ENCODE results near the gene GPR173.

Gene GPR173, protein sequence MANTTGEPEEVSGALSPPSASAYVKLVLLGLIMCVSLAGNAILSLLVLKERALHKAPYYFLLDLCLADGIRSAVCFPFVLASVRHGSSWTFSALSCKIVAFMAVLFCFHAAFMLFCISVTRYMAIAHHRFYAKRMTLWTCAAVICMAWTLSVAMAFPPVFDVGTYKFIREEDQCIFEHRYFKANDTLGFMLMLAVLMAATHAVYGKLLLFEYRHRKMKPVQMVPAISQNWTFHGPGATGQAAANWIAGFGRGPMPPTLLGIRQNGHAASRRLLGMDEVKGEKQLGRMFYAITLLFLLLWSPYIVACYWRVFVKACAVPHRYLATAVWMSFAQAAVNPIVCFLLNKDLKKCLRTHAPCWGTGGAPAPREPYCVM

DNA sequence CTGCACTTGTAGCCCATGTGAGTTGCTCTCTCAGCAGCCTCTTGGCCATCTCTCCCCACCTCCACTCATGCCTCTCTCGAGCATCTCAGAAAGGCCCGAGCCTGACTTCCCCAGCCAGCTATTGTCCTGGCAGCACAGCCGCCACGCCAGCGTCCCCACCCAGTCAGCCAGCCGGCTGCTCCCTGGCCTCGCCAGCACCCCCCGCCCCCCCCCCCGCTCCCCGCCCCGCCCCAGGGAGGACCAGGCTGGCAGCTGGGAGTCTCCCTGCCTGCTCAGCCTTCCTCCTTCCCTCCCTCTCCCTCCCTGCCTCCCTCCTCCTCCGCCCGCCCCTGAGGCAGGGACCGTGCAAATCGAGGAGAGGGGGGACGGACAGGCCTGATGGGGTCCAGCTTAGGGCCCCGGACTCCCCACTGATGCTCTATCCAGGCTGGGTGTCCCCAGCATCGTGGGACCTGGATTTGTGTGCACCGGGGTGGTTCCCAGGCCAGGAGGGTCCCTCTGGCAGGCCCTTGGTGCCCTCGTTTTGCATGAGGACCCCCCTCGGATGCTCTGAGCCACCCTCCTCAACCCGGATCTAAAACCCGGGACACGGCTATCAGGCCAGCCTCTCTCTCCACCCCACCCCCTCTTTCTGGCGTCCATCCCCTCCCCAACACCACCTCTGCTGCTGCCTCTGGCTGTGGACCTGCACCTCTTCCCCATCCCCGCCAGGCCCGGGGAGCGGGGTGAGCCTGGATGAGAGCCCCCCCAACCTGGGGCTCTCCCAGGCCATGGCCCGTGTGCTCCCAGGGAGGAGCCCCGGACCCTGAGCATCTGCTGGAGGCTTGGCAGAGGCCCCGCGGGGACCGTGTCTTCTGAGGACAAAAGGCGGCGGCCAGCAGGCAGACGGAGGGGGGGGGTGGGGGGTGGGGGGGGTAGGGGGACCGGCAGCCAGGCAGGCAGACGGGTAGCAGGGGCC, at the start of gene GPR173:
Gene GPR173, plus strand, starts transcription at position 621 of the 958 bp plus-strand sequence. CDS start 27,833 bp downstream, outside the sequence.
- no peak for DNase-seq (ENCODE audit: low read depth)

DNA sequence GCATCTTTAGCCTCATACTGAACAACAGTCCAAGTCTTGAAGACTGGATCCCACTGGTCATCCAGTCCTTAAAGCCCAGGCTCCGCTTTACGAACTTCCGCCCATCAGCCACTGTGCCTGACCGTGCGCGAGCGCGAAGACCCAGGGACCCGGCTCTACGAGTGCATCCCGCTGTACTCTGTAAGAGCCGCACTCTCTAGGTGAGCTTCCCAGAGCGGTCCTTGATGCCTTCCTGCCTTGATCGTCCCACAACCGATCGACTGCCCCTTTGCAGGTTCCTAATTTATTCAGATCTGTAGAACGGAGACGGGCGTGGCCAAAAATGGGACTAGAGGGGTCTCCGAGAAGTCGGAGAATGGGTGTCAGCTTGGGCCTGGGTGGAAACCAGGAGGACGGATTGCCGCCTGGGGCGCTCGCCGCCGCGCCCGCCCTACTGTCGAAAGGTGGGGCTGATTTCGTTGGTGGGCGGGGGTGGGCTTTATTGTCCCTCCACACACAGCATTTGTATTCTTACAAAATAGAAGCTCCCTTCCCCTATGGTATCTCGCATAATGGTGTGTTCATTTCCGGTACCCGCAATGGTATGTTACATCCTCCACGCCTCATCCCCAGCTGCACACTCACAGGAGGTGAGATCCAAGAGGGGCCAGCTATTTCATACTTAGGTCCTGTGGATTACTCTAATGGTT, 48.0 kb upstream of the GPR173 start:
- DNase-seq (ENCODE audit: low read depth): no peak

DNA sequence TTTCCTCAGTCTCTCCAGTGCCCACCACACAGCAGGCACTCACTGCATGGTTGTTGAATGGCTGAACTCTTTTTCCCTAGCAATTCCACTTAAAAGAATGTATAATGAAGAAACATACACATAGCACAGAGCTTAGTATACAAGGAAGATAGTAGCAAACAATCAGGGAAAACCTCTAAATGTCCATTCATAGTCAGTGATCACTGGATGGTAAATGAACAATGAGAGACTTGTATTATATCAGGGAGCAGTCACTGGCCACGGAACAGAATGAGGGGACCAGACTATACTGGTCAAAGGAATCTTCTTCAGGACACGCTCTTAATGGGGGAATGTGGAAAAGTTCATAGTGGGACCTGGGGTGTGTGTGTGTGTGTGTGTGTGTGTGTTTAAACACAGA, 46.6 kb upstream of the GPR173 start:
- no peak for DNase-seq (ENCODE audit: low read depth)

DNA sequence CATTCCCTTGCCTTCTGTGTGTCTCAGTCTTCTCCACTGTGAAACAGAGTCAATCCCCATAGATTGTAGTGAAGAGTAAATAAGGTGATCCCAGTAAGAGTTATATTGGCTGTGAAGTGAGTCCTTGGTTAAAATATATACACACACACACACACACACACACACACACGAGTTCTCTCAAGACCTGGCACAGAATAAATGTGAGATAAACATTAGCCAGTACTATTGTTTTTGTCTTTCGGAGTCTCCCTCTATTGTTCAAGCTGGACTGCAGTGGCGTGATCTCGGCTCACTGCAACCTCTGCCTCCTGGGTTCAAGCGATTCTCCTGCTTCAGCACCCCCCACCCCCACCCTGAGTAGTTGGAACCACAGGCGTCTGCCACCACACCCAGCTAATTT, 45.5 kb upstream of the GPR173 start:
- no peak for DNase-seq (ENCODE audit: low read depth)

DNA sequence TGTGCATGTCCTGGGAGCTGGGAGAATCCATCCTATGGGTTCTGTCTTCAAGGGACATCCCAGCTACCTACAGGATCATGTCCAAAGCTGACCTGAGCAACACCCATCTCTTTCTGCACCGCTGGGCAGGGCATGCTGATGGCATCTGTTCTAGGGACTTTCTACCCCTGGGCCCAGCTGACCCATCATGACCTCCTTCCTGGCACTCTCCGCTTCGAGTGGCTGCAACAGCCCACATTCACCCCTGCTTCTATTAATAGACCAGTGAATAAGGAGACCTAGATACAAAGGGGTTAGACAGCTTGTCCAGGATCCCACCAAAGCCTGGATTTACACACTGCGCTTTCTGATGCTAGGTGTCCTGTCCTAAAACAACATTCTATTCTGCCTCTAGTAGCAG, 44.6 kb upstream of the GPR173 start:
- no peak for DNase-seq (ENCODE audit: low read depth)

DNA sequence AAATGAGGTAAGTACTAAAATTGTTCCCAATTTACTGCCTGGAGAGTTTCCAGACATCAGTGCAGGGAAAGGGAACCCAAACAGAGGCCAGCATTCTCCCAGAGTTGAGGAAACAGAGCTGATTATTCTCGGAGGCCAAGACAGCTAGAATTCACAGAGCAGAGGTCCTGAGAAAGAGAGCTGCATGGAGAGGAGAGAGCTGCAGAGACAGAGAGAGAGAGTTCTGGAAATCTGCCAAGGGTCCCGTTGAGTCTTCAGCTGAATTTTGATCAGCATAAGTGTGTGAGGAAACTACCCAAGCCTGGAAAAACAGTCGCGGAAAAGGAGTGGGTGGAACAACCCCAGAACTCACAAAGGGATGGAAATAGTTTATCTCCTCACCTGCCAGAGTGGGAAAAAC, 43.8 kb upstream of the GPR173 start:
- no peak for DNase-seq (ENCODE audit: low read depth)

DNA sequence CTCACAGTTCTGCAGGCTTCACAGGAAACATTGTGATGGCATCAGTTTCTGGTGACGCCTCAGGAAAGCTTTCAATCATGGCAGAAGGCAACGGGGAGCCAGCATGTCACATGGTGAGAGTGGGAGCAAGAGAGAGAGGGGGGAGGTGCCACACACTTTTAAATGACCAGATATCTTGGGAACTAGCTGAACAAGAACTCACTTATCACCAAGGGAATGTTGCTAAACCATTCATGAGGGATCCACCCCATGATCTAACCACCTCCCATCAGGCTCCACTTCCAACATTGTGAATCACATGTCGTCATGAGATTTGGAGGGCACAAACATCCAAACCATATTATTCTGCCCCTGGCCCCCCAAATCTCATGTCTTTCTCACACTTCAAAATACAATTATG, 43.3 kb upstream of the GPR173 start:
- DNase-seq (ENCODE audit: low read depth): no peak

DNA sequence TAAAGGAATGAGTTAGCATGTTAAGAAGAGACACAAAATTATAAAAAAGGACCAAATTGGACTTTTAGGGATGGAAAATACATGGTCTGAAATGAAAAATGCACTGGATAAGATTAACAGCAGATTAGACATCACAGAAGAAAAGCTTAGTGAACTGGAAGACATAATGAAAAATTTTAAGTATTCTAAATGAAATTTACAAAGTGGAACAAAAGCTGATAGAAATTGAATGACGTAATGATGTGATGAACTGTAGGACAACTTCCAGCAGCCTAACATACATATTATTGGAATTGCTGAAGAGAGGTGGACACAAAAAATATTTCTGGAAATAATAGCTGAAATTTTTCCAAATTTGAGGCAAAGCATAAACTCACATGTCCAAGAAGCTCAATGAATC, 39.6 kb upstream of the GPR173 start:
- DNase-seq (ENCODE audit: low read depth): no peak

DNA sequence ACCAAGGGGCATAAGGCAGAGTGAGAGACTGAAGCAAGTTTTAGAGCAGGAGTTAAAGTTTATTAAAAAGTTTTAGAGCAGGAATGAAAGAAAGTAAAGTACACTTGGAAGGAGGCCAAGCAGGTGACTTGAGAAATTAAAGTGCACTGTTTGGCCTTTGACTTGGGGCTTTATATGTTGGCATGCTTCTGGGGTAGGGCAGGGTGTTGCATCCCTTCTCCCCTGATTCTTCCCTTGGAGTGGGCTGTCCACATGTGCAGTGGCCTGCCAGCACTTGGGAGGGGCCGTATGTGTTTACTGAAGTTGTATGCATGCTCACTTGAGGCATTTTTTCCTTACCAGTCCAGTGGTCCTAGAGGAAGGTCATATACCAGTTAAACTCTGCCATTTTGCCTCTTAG, 35.3 kb upstream of the GPR173 start:
- DNase-seq (ENCODE audit: low read depth): no peak

DNA sequence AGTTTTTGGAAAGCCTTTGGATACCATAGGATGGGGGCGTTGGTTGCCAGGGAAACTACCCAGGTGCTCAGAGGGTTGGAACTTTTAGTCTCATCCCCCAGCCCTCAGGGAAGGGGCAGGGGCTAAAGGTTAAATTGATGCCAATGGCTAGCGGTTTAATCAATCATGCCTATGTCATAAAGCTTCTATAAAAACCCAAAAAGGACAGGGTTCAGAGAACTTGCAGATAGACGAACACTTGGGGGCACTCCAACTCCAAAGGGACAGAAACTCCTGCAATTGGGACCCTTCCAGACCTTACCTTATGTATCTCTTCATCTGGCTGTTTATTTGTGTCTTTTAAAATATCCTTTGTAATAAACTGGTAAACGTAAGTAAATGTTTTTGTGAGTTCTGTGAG, 30.0 kb upstream of the GPR173 start:
- DNase-seq (ENCODE audit: low read depth): no peak

DNA sequence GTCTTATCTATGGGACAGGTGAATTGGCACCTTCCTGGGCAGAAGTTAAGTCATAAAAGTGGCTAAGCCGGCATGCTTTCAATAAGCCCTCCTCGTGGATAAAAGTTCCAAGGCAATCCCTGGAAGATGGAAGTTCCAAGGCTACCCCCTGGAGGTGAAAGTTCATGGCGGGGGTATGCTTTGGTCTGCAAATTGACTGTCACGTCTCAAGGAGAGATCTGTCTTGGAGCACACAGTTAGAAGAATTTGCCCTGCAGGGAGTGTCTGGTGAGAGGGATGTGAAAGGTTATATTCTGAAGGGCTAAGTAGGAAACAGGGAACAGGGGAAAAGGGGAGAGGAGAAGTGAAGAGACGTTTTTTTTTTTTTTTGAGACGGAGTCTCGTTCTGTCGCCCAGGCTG, 26.2 kb upstream of the GPR173 start:
- no peak for DNase-seq (ENCODE audit: low read depth)

DNA sequence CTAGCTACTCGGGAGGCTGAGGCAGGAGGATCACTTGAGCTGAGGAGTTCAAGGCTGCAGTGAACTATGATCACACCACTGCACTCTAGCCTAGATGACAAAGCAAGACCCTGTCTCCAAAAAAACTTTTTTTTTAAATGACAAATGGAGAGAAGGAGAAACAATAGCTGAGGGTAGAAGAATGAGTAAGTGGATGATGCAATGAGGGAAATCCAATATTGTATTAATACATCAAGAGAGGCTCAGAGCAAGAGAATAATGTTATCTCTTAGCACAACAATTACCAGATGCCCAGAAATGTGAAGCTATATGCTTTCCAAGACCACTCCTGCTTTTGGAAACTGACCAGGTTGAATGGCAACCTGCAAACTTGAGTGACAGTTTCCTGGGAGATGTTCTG, 19.9 kb upstream of the GPR173 start:
- no peak for DNase-seq (ENCODE audit: low read depth)

DNA sequence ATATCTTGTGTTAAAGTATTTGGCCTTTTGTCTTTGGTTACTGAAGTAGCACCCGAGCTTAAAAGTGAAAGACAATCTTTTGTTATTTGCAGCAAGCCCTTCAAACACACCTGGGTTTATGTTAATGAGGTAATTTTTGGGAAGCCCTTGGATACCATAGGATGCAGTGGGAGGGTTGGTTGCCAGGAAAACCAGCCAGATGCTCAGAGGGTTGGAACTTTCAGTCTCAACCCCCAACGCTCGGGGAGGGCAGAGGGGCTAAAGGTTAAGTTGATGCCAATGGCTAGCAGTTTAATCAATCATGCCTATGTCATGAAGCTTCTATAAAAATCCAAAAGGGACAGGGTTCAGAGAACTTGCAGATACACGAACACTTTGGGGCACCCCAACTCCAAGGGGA, 17.2 kb upstream of the GPR173 start:
- DNase-seq (ENCODE audit: low read depth): no peak

DNA sequence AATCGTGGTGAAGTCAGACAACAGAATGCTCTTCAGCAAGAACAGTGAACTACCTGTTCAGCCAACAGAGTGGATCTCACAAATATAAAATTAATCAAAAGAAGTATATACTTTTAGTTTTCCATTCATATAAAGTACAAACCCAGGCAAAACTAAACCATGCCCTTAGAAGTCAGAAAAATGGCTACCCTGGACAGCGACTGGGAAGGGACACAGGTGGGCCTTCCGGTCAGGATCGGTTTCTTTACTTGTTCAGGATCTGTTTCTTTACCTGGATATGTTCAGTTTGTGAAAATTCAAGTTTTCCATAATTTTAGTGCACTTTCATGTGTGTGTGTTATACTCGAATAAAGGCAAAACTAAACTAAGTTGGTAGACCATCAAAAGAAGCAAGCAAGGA, 12.4 kb upstream of the GPR173 start:
- no peak for DNase-seq (ENCODE audit: low read depth)

DNA sequence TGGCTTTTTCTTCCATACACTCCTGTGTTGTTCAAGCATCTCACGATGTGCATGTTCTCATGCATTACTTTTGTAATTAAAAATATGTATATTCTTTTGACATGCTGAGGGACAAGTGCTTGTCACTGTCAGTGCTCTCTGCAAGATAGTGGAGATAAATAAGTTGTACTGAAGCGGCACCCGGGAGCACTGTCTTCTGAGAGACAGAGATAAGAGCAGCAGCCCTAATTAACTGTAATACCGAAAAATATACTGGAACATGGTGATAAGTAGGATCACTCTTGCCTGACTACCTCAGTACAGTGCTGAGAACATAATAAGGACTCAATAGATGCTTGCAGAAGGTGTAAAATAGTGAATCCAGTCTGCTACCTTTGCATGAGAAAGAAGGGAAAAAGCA, 9.4 kb upstream of the GPR173 start:
- DNase-seq (ENCODE audit: low read depth): no peak

DNA sequence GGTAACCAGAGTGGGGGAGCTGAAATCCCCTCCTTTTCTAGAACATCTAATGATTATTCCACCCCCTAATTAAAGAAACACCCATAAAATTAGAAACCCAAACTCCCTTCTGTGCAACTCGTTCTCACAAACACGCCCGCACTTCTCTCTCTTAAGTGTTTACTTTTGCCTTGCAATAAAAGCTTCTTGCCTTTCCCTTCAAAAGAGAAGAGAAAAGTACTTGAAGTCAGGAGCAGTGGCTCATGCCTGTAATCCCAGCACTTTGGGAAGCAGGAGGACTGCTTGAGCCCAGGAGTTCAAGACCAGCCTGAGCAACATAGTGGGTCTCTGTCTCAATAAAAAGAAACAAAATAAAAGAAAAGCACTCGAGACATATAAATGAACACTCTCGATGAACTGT, 3.6 kb upstream of the GPR173 start:
- no peak for DNase-seq (ENCODE audit: low read depth)

DNA sequence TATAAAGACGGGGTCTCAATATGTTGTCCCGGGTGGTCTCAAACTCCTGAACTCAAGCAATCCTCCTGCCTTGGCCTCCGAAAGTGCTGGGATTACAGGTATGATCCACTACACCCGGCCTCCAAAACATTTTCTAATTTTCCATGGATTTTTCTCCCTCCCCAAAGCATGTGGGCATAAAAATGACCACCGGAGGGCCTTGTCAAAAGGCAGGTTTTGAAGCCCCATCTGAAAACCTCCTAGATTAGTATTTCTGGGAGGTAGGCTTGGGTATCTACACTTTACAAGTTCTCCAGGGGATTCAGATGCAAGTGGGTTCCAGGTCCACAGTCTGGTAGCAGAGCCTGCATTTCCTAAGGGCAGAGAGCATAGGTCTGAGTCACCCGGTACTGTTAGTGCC, 1.4 kb upstream of the GPR173 start:
- no peak for DNase-seq (ENCODE audit: low read depth)

DNA sequence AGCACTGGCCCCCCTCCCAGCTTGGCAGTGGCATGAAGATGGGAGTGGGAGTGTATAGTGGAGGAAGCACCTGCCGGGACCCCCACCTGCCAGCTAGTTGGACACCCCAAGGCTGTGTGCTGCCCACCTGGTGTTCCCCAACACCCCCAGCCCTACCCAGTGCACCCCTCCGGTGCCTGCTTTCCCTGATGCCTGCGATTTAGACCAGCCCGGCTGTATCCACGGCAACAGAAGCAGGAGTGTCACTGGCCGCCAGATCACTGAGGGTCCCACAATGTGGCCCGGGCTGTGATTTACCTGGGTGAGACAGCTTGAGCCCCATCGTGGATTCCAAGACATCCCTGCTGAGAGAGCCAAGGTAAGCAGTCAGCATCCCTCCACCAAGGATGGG, 533 bp downstream of the GPR173 start:
- DNase-seq (ENCODE audit: low read depth): no peak

DNA sequence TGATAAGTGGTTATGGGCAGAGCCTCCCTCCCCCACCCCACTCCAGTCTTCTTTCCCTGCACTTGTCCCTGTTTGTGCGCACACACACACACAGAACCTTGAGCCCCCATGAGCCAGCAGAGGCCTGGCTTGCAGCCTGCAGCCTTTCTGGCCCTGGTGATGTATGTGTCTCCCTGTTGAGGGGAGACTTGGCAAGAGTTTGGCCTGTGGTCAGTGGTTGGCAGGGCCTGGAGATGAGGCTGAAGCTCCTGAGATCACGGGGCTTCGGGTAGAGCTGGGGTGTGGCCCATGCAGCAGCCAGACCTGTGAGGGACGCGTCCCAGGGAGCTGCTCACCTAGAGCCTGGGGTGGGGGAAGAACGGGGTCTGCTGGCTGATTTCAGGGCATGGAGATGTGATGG, 2.3 kb downstream of the GPR173 start:
- DNase-seq (ENCODE audit: low read depth): no peak

DNA sequence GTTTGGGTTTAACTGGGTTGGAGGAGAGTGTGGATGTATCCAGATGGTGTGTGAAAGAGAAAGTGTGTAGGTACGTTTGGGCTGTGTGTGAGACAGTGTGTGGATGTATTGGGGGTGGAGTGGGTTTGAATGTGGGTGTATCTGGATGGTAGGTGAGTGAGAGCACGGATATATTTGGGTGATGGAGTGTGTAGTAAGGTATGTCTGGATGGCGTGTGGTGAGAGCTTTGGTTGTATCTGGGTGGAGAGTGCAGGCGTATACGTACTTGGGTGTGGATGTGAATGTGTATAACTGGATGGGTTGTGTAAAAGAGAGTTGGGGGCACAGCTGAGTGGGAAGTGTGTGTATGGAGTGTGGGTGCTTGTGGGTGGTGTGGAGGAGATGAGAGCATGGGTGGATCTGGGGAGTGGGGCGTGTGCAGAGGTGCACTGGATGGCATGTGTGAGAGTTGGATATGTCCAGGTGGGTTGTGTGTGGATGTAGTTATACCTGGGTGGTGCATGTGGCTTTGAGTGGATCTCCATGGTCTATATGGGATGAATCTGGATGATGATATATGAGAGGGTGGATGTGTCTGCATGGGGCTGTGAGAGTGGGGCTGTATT, 6.8 kb downstream of the GPR173 start:
- DNase-seq (ENCODE audit: low read depth): no peak

DNA sequence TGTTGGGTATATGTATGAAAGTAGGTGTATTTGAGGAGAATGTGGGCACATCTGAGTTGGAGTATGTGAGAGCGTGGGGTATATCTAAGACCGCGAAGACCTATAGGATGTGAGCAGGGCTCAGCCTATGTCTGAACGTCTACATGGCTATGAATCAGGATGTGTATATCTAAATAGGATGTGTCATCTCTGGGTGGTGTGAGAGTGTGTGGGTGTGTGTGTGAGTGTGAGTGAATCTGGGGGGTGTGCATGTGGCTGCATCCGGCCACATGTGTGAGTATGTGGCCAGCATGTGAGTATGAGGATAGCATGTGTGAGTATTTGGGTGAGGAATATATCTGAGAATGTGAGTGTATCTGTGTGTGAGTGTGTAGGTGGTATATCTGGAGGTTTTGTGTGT, 7.7 kb downstream of the GPR173 start:
- no peak for DNase-seq (ENCODE audit: low read depth)

DNA sequence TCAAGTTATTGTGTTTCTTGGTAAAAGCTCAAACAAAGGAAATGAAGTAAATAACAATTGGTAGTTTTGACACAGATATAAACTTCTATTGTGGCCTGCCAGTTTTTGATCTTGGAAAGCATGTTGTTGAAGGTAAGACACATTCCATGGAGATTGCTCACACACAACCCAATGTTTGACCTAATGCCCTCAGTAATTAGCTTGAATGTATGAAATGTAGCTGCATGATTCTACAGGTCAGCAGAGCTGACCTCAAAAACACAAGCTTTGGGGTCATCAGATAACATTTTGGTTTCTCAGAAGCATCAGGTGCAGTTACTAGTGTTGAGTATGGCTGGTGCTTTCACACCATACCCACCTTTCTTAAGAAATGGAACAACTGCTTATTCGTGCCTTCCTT, 16.5 kb downstream of the GPR173 start:
- DNase-seq (ENCODE audit: low read depth): no peak
